K562 (cell line): ENCODE data around the gene MED14. TPM values are rescaled to one million over a fixed set of nuclear protein-coding genes. Genes with fewer than 3 reads are reported as not detected.

Experiments
- CBX2 ChIP-seq: fragments of 200-600 bp; sonication (generic); IDR thresholded peaks from one replicate; pipeline ENCODE4 v1.6.1; 2012; ENCODE audit warnings: mild to moderate bottlenecking, low read length, inconsistent platforms; ENCODE audit not compliant: insufficient read depth, poor library complexity, severe bottlenecking
- HIVEP1 ChIP-seq: fragments of 250-450 bp; sonication (Bioruptor Pico); IDR thresholded peaks from 2 replicates; pipeline ENCODE4 v1.4.0; 2020; ENCODE audit warnings: mild to moderate bottlenecking
- MAZ ChIP-seq, 2 experiments: fragments of 450-650 bp in 1 of 2; sonication (generic) in 1 of 2; formaldehyde crosslinking; IDR thresholded peaks in 1 of 2; conservative IDR thresholded peaks in 1 of 2; 2 replicates each; pipeline versions ENCODE4 v1.4.0 to v1.5.0; 2020; ENCODE audit warnings: mild to moderate bottlenecking in 1 of 2, missing genetic modification reagents in 1 of 2
- NR2C1 ChIP-seq, 2 experiments: fragments of 450-650 bp; IDR thresholded peaks; 2 replicates each; pipeline ENCODE4 v1.6.1; 2017; ENCODE audit warnings: mild to moderate bottlenecking in 2 of 2, antibody characterized with exemption in 1 of 2, inconsistent platforms in 1 of 2, missing compliant biosample characterization in 1 of 2, missing genetic modification characterization in 1 of 2
- RUNX1 ChIP-seq: sonication (generic); IDR thresholded peaks from 2 replicates; pipeline ENCODE4 v1.6.1; 2016; ENCODE audit warnings: antibody characterized with exemption, low read depth
- SAFB ChIP-seq: fragments of 200-400 bp; formaldehyde crosslinking; IDR thresholded peaks from 2 replicates; pipeline ENCODE4 v1.6.1; 2017; ENCODE audit warnings: low read depth, low read length, borderline replicate concordance
- SRF ChIP-seq, 2 experiments: fragments of 250-450, 450-650 bp in 1 of 2; sonication (Bioruptor Pico) in 1 of 2; sonication (generic) in 1 of 2; formaldehyde crosslinking; IDR thresholded peaks; 2 replicates each; pipeline versions ENCODE4 v1.5.0 to v1.5.1; 2020 to 2022; ENCODE audit warnings: mild to moderate bottlenecking in 1 of 2, missing genetic modification reagents in 1 of 2
- SRSF7 ChIP-seq: fragments of 200-400 bp; formaldehyde crosslinking; optimal IDR thresholded peaks from 2 replicates; pipeline ENCODE3; 2017; ENCODE audit warnings: mild to moderate bottlenecking, low read depth, low read length
- SRSF9 ChIP-seq: fragments of 200-400 bp; formaldehyde crosslinking; IDR thresholded peaks from 2 replicates; pipeline ENCODE4 v1.6.1; 2017; ENCODE audit warnings: low read depth, low read length, borderline replicate concordance
- ZNF347 ChIP-seq: fragments of 450-650 bp; formaldehyde crosslinking; IDR thresholded peaks from 2 replicates; pipeline ENCODE4 v1.4.0; 2020; ENCODE audit warnings: low read depth, mild to moderate bottlenecking, moderate library complexity
- ZZZ3 ChIP-seq: fragments of 450-650 bp; IDR thresholded peaks from 2 replicates; pipeline ENCODE4 v1.6.1; 2016; ENCODE audit warnings: antibody characterized with exemption, mild to moderate bottlenecking, moderate library complexity
- polyA plus RNA-seq, 8 experiments: library from polyadenylated mRNA; depleted of rRNA in 4 of 8; stranded (reverse) in 5 of 8; unstranded in 3 of 8; fragments of >200 nt; fragmentation: Nextera tagmentation in 2 of 8; fragmentation: Illumina TruSeq in 1 of 8; extraction: Ambion mirVana in 2 of 8; extraction: Trizol in 1 of 8; gene quantifications; 2 replicates each; pipeline versions ENCODE4 v1.2.1 to v1.2.3, GENCODE V29; 2011 to 2014; ENCODE audit warnings: inconsistent platforms in 1 of 8, missing spikeins in 1 of 8
- total RNA-seq, 7 experiments: library from RNA; depleted of rRNA in 6 of 7; stranded (reverse); fragments of >200 nt in 6 of 7; fragmentation: Illumina TruSeq in 2 of 7; extraction: Trizol in 2 of 7; gene quantifications; 2 replicates each; pipeline versions ENCODE4 v1.2.1 to v1.2.3, GENCODE V29; 2011 to 2021; ENCODE audit warnings: low replicate concordance in 1 of 7
- TF ChIP-seq, protein P1 (sequence below): sonication (generic); formaldehyde crosslinking; IDR thresholded peaks from 2 replicates; pipeline ENCODE4 v1.8.0; 2023; ENCODE audit warnings: missing genetic modification reagents, mild to moderate bottlenecking, borderline replicate concordance
- TF ChIP-seq, protein P2 (sequence below): fragments of 450-650 bp; IDR thresholded peaks from 2 replicates; pipeline ENCODE4 v1.6.1; 2016; ENCODE audit warnings: mild to moderate bottlenecking
- TF ChIP-seq, protein P3 (sequence below): fragments of 450-650 bp; formaldehyde crosslinking; IDR thresholded peaks from 2 replicates; pipeline ENCODE4 v1.4.0; 2020; ENCODE audit warnings: mild to moderate bottlenecking
- TF ChIP-seq, protein P4 (sequence below): fragments of 450-650 bp; IDR thresholded peaks from 2 replicates; pipeline ENCODE4 v1.6.1; 2018; ENCODE audit warnings: mild to moderate bottlenecking, low read depth; ENCODE audit not compliant: partially characterized antibody

MED14 gene
- total and polyA plus RNA-seq, 9 of the 15 experiments (the other 6 are each of a cell fraction or from before 2014, with no cell fraction given) = 9.2 to 35.3 (median 18.7) TPM

DNA sequence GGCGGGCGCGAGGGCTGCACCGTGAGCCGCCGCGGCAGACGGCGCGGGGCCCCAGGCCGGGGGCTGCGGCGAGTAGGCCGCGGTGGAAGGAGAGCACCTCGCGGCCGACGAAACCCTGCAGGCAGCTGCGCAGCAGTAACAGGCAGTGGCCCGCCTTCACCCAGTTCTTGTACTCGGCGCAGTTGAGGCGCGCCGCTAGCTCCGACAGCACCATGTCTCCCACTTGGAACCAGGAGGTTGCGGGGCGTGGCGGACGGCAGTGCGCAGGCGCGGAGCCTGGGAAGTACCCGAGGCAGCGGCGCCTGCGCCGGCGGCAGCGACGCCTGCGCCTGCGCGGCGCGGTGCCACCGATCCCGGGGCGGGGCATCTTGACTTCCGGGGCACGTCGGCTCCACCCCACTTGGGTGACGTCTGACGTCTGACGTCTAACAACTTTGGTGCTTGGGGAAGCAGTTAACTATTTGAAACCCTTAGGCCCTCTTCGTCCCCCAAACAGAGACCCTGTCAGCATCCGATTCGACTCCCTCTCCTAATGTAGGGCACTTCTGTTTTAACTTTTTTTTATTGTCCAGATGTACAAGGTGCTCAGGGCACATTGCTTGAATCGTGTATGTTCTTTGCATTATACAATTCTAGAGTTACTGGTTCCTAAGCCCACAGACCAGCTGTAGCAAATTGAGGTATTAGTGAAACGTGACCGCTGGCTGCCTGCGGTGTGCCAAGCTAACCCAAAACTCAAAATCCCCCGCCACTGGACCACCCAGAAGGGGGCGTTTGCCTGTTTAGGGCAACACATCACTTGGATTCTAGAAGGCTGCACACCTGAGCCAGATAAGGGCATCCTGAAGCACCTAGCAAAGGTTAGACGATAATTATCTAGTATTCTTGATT is 87.8 kb downstream of the MED14 start, which contains the start of gene CXorf38 (continued):
- TF ChIP-seq ZNF347 (CRISPR knock-in tag) = no peak
- TF ChIP-seq NR2C1 (IDR thresholded peaks at IDR 0.05) = no peak
- no peak for TF ChIP-seq NR2C1 (tag; IDR thresholded peaks at IDR 0.05)
- TF ChIP-seq SAFB = no peak
- no peak for TF ChIP-seq SRSF9
- TF ChIP-seq SRSF7 = no peak
- TF ChIP-seq, protein P1, sequence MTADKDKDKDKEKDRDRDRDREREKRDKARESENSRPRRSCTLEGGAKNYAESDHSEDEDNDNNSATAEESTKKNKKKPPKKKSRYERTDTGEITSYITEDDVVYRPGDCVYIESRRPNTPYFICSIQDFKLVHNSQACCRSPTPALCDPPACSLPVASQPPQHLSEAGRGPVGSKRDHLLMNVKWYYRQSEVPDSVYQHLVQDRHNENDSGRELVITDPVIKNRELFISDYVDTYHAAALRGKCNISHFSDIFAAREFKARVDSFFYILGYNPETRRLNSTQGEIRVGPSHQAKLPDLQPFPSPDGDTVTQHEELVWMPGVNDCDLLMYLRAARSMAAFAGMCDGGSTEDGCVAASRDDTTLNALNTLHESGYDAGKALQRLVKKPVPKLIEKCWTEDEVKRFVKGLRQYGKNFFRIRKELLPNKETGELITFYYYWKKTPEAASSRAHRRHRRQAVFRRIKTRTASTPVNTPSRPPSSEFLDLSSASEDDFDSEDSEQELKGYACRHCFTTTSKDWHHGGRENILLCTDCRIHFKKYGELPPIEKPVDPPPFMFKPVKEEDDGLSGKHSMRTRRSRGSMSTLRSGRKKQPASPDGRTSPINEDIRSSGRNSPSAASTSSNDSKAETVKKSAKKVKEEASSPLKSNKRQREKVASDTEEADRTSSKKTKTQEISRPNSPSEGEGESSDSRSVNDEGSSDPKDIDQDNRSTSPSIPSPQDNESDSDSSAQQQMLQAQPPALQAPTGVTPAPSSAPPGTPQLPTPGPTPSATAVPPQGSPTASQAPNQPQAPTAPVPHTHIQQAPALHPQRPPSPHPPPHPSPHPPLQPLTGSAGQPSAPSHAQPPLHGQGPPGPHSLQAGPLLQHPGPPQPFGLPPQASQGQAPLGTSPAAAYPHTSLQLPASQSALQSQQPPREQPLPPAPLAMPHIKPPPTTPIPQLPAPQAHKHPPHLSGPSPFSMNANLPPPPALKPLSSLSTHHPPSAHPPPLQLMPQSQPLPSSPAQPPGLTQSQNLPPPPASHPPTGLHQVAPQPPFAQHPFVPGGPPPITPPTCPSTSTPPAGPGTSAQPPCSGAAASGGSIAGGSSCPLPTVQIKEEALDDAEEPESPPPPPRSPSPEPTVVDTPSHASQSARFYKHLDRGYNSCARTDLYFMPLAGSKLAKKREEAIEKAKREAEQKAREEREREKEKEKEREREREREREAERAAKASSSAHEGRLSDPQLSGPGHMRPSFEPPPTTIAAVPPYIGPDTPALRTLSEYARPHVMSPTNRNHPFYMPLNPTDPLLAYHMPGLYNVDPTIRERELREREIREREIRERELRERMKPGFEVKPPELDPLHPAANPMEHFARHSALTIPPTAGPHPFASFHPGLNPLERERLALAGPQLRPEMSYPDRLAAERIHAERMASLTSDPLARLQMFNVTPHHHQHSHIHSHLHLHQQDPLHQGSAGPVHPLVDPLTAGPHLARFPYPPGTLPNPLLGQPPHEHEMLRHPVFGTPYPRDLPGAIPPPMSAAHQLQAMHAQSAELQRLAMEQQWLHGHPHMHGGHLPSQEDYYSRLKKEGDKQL (CRISPR knock-in tag) = no peak
- TF ChIP-seq, protein P2, sequence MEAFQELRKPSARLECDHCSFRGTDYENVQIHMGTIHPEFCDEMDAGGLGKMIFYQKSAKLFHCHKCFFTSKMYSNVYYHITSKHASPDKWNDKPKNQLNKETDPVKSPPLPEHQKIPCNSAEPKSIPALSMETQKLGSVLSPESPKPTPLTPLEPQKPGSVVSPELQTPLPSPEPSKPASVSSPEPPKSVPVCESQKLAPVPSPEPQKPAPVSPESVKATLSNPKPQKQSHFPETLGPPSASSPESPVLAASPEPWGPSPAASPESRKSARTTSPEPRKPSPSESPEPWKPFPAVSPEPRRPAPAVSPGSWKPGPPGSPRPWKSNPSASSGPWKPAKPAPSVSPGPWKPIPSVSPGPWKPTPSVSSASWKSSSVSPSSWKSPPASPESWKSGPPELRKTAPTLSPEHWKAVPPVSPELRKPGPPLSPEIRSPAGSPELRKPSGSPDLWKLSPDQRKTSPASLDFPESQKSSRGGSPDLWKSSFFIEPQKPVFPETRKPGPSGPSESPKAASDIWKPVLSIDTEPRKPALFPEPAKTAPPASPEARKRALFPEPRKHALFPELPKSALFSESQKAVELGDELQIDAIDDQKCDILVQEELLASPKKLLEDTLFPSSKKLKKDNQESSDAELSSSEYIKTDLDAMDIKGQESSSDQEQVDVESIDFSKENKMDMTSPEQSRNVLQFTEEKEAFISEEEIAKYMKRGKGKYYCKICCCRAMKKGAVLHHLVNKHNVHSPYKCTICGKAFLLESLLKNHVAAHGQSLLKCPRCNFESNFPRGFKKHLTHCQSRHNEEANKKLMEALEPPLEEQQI = no peak
- no peak for TF ChIP-seq MAZ (CRISPR knock-in tag; conservative IDR thresholded peaks at IDR 0.05 in 1 of 2, IDR thresholded peaks at IDR 0.05 in 1 of 2)
- TF ChIP-seq HIVEP1 (CRISPR knock-in tag) = no peak
- TF ChIP-seq, protein P3, sequence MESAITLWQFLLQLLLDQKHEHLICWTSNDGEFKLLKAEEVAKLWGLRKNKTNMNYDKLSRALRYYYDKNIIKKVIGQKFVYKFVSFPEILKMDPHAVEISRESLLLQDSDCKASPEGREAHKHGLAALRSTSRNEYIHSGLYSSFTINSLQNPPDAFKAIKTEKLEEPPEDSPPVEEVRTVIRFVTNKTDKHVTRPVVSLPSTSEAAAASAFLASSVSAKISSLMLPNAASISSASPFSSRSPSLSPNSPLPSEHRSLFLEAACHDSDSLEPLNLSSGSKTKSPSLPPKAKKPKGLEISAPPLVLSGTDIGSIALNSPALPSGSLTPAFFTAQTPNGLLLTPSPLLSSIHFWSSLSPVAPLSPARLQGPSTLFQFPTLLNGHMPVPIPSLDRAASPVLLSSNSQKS (CRISPR knock-in tag) = no peak
- TF ChIP-seq RUNX1 = no peak
- TF ChIP-seq CBX2 = no peak
- TF ChIP-seq SRF (CRISPR knock-in tag; IDR thresholded peaks at IDR 0.05) = no peak
- no peak for TF ChIP-seq ZZZ3
- TF ChIP-seq, protein P4, sequence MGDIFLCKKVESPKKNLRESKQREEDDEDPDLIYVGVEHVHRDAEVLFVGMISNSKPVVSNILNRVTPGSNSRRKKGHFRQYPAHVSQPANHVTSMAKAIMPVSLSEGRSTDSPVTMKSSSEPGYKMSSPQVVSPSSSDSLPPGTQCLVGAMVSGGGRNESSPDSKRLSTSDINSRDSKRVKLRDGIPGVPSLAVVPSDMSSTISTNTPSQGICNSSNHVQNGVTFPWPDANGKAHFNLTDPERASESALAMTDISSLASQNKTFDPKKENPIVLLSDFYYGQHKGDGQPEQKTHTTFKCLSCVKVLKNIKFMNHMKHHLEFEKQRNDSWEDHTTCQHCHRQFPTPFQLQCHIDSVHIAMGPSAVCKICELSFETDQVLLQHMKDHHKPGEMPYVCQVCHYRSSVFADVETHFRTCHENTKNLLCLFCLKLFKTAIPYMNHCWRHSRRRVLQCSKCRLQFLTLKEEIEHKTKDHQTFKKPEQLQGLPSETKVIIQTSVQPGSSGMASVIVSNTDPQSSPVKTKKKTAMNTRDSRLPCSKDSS = no peak
